Measurements from ENCODE around the gene FAM180A. TPM values are rescaled to one million over a fixed set of nuclear protein-coding genes. Genes with fewer than 3 reads are reported as not detected.
"Not testable (repeated sequence)": the region's sequence is repeated elsewhere in the genome, so short reads cannot be mapped to it uniquely, and the experiment has no call there.

The FAM180A gene
- total RNA-seq, 1 experiment from 2014 or later = not detected

DNA sequence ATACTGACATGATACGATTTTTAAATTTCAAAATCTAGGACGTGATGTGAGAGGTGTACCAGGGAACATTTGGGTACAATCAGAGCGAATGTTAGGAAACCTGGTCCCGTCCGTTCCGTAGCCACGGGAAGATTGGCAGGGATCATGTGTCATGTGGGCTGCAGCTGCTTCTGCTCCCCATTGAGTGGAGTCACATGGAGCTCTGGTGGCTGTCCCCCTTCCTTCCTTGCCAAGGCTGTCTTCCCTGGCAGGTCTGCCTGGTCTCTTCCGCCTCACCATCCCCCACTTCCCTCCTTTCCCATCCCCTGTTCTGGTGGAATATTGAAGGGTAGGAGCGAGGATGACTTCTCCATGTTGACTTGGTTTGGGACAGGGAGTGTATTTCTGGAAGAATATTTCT, 33.8 kb upstream of the FAM180A start:
- DNase-seq (ENCODE audit: low read depth, low spot score) = no peak
- H3K4me1 ChIP-seq (ENCODE audit: control insufficient read depth, insufficient read depth, low read length) = no peaks in the 10 kb centered on the region
- no peaks in the 10 kb centered on the region for H3K36me3 ChIP-seq (ENCODE audit: control insufficient read depth, insufficient read depth, low read length)
- no peak for TF ChIP-seq TCF7L2 (IDR thresholded peaks at IDR 0.05; ENCODE audit: low read depth, low read length)
- TF ChIP-seq, protein P1, sequence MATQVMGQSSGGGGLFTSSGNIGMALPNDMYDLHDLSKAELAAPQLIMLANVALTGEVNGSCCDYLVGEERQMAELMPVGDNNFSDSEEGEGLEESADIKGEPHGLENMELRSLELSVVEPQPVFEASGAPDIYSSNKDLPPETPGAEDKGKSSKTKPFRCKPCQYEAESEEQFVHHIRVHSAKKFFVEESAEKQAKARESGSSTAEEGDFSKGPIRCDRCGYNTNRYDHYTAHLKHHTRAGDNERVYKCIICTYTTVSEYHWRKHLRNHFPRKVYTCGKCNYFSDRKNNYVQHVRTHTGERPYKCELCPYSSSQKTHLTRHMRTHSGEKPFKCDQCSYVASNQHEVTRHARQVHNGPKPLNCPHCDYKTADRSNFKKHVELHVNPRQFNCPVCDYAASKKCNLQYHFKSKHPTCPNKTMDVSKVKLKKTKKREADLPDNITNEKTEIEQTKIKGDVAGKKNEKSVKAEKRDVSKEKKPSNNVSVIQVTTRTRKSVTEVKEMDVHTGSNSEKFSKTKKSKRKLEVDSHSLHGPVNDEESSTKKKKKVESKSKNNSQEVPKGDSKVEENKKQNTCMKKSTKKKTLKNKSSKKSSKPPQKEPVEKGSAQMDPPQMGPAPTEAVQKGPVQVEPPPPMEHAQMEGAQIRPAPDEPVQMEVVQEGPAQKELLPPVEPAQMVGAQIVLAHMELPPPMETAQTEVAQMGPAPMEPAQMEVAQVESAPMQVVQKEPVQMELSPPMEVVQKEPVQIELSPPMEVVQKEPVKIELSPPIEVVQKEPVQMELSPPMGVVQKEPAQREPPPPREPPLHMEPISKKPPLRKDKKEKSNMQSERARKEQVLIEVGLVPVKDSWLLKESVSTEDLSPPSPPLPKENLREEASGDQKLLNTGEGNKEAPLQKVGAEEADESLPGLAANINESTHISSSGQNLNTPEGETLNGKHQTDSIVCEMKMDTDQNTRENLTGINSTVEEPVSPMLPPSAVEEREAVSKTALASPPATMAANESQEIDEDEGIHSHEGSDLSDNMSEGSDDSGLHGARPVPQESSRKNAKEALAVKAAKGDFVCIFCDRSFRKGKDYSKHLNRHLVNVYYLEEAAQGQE (IDR thresholded peaks at IDR 0.05; ENCODE audit: insufficient read depth in 1 of 2, low read depth in 2 of 2, low read length in 1 of 2) = no peak
- no peak for TF ChIP-seq POLR2AphosphoS5 (IDR thresholded peaks at IDR 0.05; ENCODE audit: low read depth, low read length)
- TF ChIP-seq SIN3A (IDR thresholded peaks at IDR 0.05; ENCODE audit: borderline replicate concordance, insufficient read depth, low read depth, low read length) = no peak
- TF ChIP-seq, protein P2, sequence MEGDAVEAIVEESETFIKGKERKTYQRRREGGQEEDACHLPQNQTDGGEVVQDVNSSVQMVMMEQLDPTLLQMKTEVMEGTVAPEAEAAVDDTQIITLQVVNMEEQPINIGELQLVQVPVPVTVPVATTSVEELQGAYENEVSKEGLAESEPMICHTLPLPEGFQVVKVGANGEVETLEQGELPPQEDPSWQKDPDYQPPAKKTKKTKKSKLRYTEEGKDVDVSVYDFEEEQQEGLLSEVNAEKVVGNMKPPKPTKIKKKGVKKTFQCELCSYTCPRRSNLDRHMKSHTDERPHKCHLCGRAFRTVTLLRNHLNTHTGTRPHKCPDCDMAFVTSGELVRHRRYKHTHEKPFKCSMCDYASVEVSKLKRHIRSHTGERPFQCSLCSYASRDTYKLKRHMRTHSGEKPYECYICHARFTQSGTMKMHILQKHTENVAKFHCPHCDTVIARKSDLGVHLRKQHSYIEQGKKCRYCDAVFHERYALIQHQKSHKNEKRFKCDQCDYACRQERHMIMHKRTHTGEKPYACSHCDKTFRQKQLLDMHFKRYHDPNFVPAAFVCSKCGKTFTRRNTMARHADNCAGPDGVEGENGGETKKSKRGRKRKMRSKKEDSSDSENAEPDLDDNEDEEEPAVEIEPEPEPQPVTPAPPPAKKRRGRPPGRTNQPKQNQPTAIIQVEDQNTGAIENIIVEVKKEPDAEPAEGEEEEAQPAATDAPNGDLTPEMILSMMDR (IDR thresholded peaks at IDR 0.05) = no peak
- ChIA-PET CTCF (no interaction called here), POLR2A (no interaction called here)
- intact Hi-C loops (cut with micrococcal nuclease; ENCODE audit: unreplicated experiment) (no loop called here), in situ Hi-C loops (cut with HindIII; ENCODE audit: low pct_unique_long_range_greater_than_20kb, low sequenced_read_pairs) (no loop called here)
- H3K9me3 ChIP-seq (ENCODE audit: control insufficient read depth, insufficient read depth, low read depth, low read length) = 0 out of 2 replicates have a peak, but pooled peaks cover 3% of the 10 kb centered on the region
- no peak overlapping the region for H3K4me3 ChIP-seq (ENCODE audit: low read depth in 2 of 2, low read length in 2 of 2)
- no peaks in the 10 kb centered on the region; the same call in 1 of the 2 replicates for H3K27me3 ChIP-seq (ENCODE audit: control insufficient read depth, insufficient read depth, low read length)
- BruUV-seq (replicated peaks) = no TSS peak
- no peak overlapping the region for H3K27ac ChIP-seq (ENCODE audit: low read length)
- no peak for ATAC-seq

DNA sequence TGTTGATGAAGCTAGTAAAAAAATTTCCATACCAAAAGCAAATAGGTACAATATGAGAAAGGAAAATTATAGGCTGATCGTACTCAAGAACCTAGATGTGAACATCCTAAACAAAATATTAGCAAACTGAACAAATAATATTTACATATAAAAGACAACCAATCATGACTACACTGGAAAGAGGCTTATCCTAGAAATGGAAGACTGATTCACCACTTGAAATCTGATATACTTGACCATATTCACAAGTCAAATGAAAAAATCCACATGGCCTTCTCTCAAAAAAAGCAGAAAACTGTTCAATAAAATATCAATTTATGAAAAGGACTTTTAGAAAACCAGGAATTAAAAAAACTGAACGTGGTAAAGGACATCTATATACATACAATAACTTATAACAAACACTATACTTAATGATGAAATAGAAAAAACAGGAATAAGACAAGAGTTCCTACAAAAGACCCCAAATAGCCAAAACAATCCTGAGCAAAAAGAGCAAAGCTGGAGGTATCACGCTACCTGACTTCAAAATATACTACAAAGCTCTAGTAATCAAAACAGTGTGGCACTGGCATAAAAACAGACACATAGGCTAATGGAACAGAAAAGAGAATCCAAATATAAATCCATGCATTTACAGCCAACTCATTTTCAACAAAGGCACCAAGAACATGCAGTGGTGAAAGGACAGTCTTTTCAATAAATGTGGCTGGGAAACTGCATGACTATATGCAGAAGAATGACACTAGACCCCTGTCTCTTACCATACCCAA, 29.2 kb upstream of the FAM180A start:
- no peak overlapping the region for H3K4me3 ChIP-seq (ENCODE audit: low read depth in 2 of 2, low read length in 2 of 2)
- TF ChIP-seq, protein P1 (IDR thresholded peaks at IDR 0.05; ENCODE audit: insufficient read depth in 1 of 2, low read depth in 2 of 2, low read length in 1 of 2) = no peak
- TF ChIP-seq TCF7L2 (IDR thresholded peaks at IDR 0.05; ENCODE audit: low read depth, low read length) = no peak
- TF ChIP-seq, protein P2 (IDR thresholded peaks at IDR 0.05) = no peak
- no peak for TF ChIP-seq SIN3A (IDR thresholded peaks at IDR 0.05; ENCODE audit: borderline replicate concordance, insufficient read depth, low read depth, low read length)
- no peak for TF ChIP-seq POLR2AphosphoS5 (IDR thresholded peaks at IDR 0.05; ENCODE audit: low read depth, low read length)
- no peak overlapping the region for H3K27ac ChIP-seq (ENCODE audit: low read length)
- DNase-seq (ENCODE audit: low read depth, low spot score) (no peak), ATAC-seq (no peak)
- in situ Hi-C loops (cut with HindIII; ENCODE audit: low pct_unique_long_range_greater_than_20kb, low sequenced_read_pairs) = no loop called here
- no peaks in the 10 kb centered on the region for H3K4me1 ChIP-seq (ENCODE audit: control insufficient read depth, insufficient read depth, low read length)
- ChIA-PET POLR2A (no interaction called here), CTCF (no interaction called here)
- no peaks in the 10 kb centered on the region; the same call in 1 of the 2 replicates for H3K27me3 ChIP-seq (ENCODE audit: control insufficient read depth, insufficient read depth, low read length)
- no peaks in the 10 kb centered on the region for H3K36me3 ChIP-seq (ENCODE audit: control insufficient read depth, insufficient read depth, low read length)
- intact Hi-C loops (cut with micrococcal nuclease; ENCODE audit: unreplicated experiment) = no loop called here
- BruUV-seq (replicated peaks) = no TSS peak
- 0 out of 2 replicates have a peak, but pooled peaks cover 3% of the 10 kb centered on the region for H3K9me3 ChIP-seq (ENCODE audit: control insufficient read depth, insufficient read depth, low read depth, low read length)

DNA sequence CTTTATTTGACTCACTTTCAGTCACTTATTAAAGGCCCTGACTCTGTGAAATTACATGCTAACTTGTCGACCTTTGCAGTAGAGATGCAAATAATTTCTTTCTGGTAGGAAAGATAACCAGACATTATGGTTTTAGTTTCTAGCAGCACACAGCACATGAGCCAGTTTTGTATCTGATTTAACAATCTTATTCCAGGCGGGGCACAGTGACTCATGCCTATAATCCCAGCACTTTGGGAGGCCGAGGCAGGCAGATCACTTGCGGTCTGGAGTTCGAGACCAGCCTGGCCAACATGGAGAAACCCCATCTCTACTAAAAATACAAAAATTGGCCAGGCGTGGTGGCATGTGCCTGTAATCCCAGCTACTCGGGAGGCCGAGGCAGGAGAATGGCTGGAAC, 27.3 kb upstream of the FAM180A start:
- H3K4me3 ChIP-seq (ENCODE audit: low read depth in 2 of 2, low read length in 2 of 2); DNase-seq (ENCODE audit: low read depth, low spot score); ATAC-seq; POLR2A ChIA-PET; H3K4me1 ChIP-seq (ENCODE audit: control insufficient read depth, insufficient read depth, low read length); H3K9me3 ChIP-seq (ENCODE audit: control insufficient read depth, insufficient read depth, low read depth, low read length); in situ Hi-C loops (cut with HindIII; ENCODE audit: low pct_unique_long_range_greater_than_20kb, low sequenced_read_pairs); H3K27me3 ChIP-seq (ENCODE audit: control insufficient read depth, insufficient read depth, low read length); intact Hi-C loops (cut with micrococcal nuclease; ENCODE audit: unreplicated experiment); H3K27ac ChIP-seq (ENCODE audit: low read length); BruUV-seq (replicated peaks); H3K36me3 ChIP-seq (ENCODE audit: control insufficient read depth, insufficient read depth, low read length): not testable (repeated sequence)
- CTCF ChIA-PET = interaction anchor here (0.6 kb wide), 3 partner anchors 9 to 566 kb away, joined by 3 to 4 read pairs (median 3); no protein-coding TSS in a partner anchor

Data from Panc1 (cell line).